HUES48 (cell line): ENCODE data around the gene TTC3.
A peak's percentile ranks its signal among the peaks of the same experiment; 100 is the strongest.
"Not testable (repeated sequence)": the region's sequence is repeated elsewhere in the genome, so short reads cannot be mapped to it uniquely, and the experiment has no call there.

Experiments used
- H3K27ac ChIP-seq: one replicate; pipeline ENCODE4 v1.7.0; 2013; ENCODE audit warnings: low read depth, low read length, inconsistent platforms
- H3K27me3 ChIP-seq: 2 replicates; pipeline ENCODE4 v1.6.1; 2013; ENCODE audit warnings: mild to moderate bottlenecking, low read length; ENCODE audit not compliant: control insufficient read depth, insufficient read depth
- H3K36me3 ChIP-seq: 2 replicates; pipeline ENCODE4 v1.6.1; 2013; ENCODE audit warnings: low read length; ENCODE audit not compliant: control insufficient read depth, insufficient read depth
- H3K4me1 ChIP-seq: 2 replicates; pipeline ENCODE4 v1.6.1; 2013; ENCODE audit warnings: mild to moderate bottlenecking, low read length; ENCODE audit not compliant: control insufficient read depth, insufficient read depth
- H3K4me3 ChIP-seq: 2 replicates; pipeline ENCODE4 v1.5.1; 2013; ENCODE audit warnings: mild to moderate bottlenecking, low read depth, low read length
- H3K9ac ChIP-seq: 2 replicates; pipeline ENCODE4 v1.6.1; 2013; ENCODE audit warnings: mild to moderate bottlenecking, low read depth, low read length, moderate library complexity
- H3K9me3 ChIP-seq: 2 replicates; pipeline ENCODE4 v1.6.1; 2013; ENCODE audit warnings: low read length; ENCODE audit not compliant: control insufficient read depth, insufficient read depth

TTC3 gene

GRCh38 chr21:37119421-37120218 is 46.6 kb downstream of the TTC3 start:
- Histone ChIP-seq H3K9ac (no peak overlapping the region), H3K4me1 (no peaks in the 10 kb centered on the region; the same call in 1 of the 2 replicates), H3K36me3 (no peaks in the 10 kb centered on the region), H3K9me3 (no peaks in the 10 kb centered on the region), H3K4me3 (no peak overlapping the region), H3K27ac (no peak overlapping the region), H3K27me3 (no peaks in the 10 kb centered on the region)

GRCh38 chr21:37128076-37128475 is 55.0 kb downstream of the TTC3 start:
- no peaks in the 10 kb centered on the region for H3K27me3 ChIP-seq
- no peak overlapping the region for H3K4me3 ChIP-seq
- no peaks in the 10 kb centered on the region for H3K36me3 ChIP-seq
- H3K9me3 ChIP-seq: no peaks in the 10 kb centered on the region
- H3K4me1 ChIP-seq: no peaks in the 10 kb centered on the region
- H3K27ac ChIP-seq: no peak overlapping the region
- H3K9ac ChIP-seq: no peak overlapping the region

- H3K36me3 ChIP-seq: peaks cover 6% of the 10 kb centered on the region; the same call in 1 of the 2 replicates
- H3K4me1 ChIP-seq: no peaks in the 10 kb centered on the region
- no peak overlapping the region for H3K9ac ChIP-seq
- no peak overlapping the region for H3K4me3 ChIP-seq
- H3K27ac ChIP-seq: no peak overlapping the region
- H3K9me3 ChIP-seq: no peaks in the 10 kb centered on the region
- no peaks in the 10 kb centered on the region for H3K27me3 ChIP-seq
Measured at GRCh38 chr21:37130971-37131370, 57.9 kb downstream of the TTC3 start.

GRCh38 chr21:37136261-37136660 is 63.2 kb downstream of the TTC3 start:
- H3K4me3 ChIP-seq: no peak overlapping the region
- H3K36me3 ChIP-seq: peaks cover 6% of the 10 kb centered on the region; the same call in 1 of the 2 replicates

GRCh38 chr21:37136744-37137143 is 63.7 kb downstream of the TTC3 start:
- Histone ChIP-seq H3K9me3 (no peaks in the 10 kb centered on the region), H3K9ac (no peak overlapping the region), H3K4me3 (no peak overlapping the region), H3K36me3 (peaks cover 6% of the 10 kb centered on the region; the same call in 1 of the 2 replicates), H3K27me3 (no peaks in the 10 kb centered on the region), H3K4me1 (peaks cover 15% of the 10 kb centered on the region), H3K27ac (no peak overlapping the region)

More at GRCh38 chr21:37136261-37136660, 63.2 kb downstream of the TTC3 start:
- H3K4me1 ChIP-seq: peaks cover 15% of the 10 kb centered on the region
- no peak overlapping the region for H3K27ac ChIP-seq
- H3K9me3 ChIP-seq: no peaks in the 10 kb centered on the region
- H3K27me3 ChIP-seq: no peaks in the 10 kb centered on the region
- no peak overlapping the region for H3K9ac ChIP-seq

- H3K36me3 ChIP-seq: peaks cover 6% of the 10 kb centered on the region; the same call in 1 of the 2 replicates
- no peak overlapping the region for H3K4me3 ChIP-seq
- peak overlapping the region; percentile 74 for H3K27ac ChIP-seq
- H3K9ac ChIP-seq: no peak overlapping the region
- no peaks in the 10 kb centered on the region for H3K27me3 ChIP-seq
- H3K4me1 ChIP-seq: peaks cover 15% of the 10 kb centered on the region
- H3K9me3 ChIP-seq: no peaks in the 10 kb centered on the region
Measured at GRCh38 chr21:37139154-37139553, 66.1 kb downstream of the TTC3 start.

GRCh38 chr21:37139902-37140301 is 66.8 kb downstream of the TTC3 start:
- peaks cover 6% of the 10 kb centered on the region; the same call in 1 of the 2 replicates for H3K36me3 ChIP-seq
- no peak overlapping the region for H3K9ac ChIP-seq
- no peaks in the 10 kb centered on the region for H3K27me3 ChIP-seq
- H3K4me3 ChIP-seq: no peak overlapping the region
- H3K4me1 ChIP-seq: peaks cover 17% of the 10 kb centered on the region
- peak overlapping the region; percentile 74 for H3K27ac ChIP-seq
- H3K9me3 ChIP-seq: no peaks in the 10 kb centered on the region

- H3K36me3 ChIP-seq: not testable (repeated sequence)
Measured at GRCh38 chr21:37143392-37143791, 70.3 kb downstream of the TTC3 start.

GRCh38 chr21:37145635-37146111 is 72.6 kb downstream of the TTC3 start:
- peak overlapping the region; percentile 21 for H3K27ac ChIP-seq
- H3K9me3 ChIP-seq: no peaks in the 10 kb centered on the region
- no peaks in the 10 kb centered on the region for H3K36me3 ChIP-seq
- H3K9ac ChIP-seq: no peak overlapping the region
- H3K27me3 ChIP-seq: no peaks in the 10 kb centered on the region
- peaks cover 10% of the 10 kb centered on the region for H3K4me1 ChIP-seq
- no peak overlapping the region for H3K4me3 ChIP-seq

More at GRCh38 chr21:37143392-37143791, 70.3 kb downstream of the TTC3 start:
- peaks cover 25% of the 10 kb centered on the region for H3K4me1 ChIP-seq
- H3K9me3 ChIP-seq, H3K4me3 ChIP-seq, H3K9ac ChIP-seq, H3K27me3 ChIP-seq, H3K27ac ChIP-seq: not testable (repeated sequence)

GRCh38 chr21:37146320-37147235 is 73.5 kb downstream of the TTC3 start:
- H3K36me3 ChIP-seq: no peaks in the 10 kb centered on the region
- H3K4me1 ChIP-seq: peaks cover 10% of the 10 kb centered on the region
- no peak overlapping the region for H3K4me3 ChIP-seq
- no peaks in the 10 kb centered on the region for H3K9me3 ChIP-seq
- no peaks in the 10 kb centered on the region for H3K27me3 ChIP-seq
- H3K27ac ChIP-seq: no peak overlapping the region
- no peak overlapping the region for H3K9ac ChIP-seq
